VCaP (cell line): ENCODE results near the gene AOC3.
"Not testable (repeated sequence)": the region's sequence is repeated elsewhere in the genome, so short reads cannot be mapped to it uniquely, and the experiment has no call there.

Experiments
- H3K27ac ChIP-seq: fragments of 450-650 bp; 2 replicates; pipeline ENCODE4 v1.5.1; 2017
- CTCF ChIP-seq: fragments of 450-650 bp; conservative IDR thresholded peaks from 2 replicates; pipeline ENCODE4 v1.5.1; 2017; ENCODE audit warnings: mild to moderate bottlenecking, moderate library complexity

The AOC3 gene

GRCh38 chr17:42853004-42853403 is 2.0 kb downstream of the AOC3 start:
- no peak for TF ChIP-seq CTCF
- no peak overlapping the region for H3K27ac ChIP-seq

GRCh38 chr17:42853597-42853967 is 2.6 kb downstream of the AOC3 start:
- no peak overlapping the region for H3K27ac ChIP-seq
- no peak for TF ChIP-seq CTCF

GRCh38 chr17:42853968-42854790 is 3.2 kb downstream of the AOC3 start:
- no peak for TF ChIP-seq CTCF
- H3K27ac ChIP-seq, result no peak overlapping the region

- no peak for TF ChIP-seq CTCF
- H3K27ac ChIP-seq, result no peak overlapping the region
Observed at GRCh38 chr17:42855048-42855596, 4.1 kb downstream of the AOC3 start.

GRCh38 chr17:42856093-42856492 is 5.1 kb downstream of the AOC3 start:
- H3K27ac ChIP-seq, result not testable (repeated sequence)

GRCh38 chr17:42856516-42856915 is 5.5 kb downstream of the AOC3 start:
- H3K27ac ChIP-seq, result not testable (repeated sequence)

- H3K27ac ChIP-seq, result no peak overlapping the region
- no peak for TF ChIP-seq CTCF
Observed at GRCh38 chr17:42857389-42857788, 6.4 kb downstream of the AOC3 start.

GRCh38 chr17:42865638-42866094 is 14.7 kb downstream of the AOC3 start:
- no peak for TF ChIP-seq CTCF
- no peak overlapping the region for H3K27ac ChIP-seq
